HCT116 (cell line): ENCODE measurements around the gene VPS37D.

Experiments used
- EGR1 ChIP-seq: IDR thresholded peaks from 2 replicates; pipeline ENCODE4 v1.6.1; 2012; ENCODE audit warnings: low read depth
- EZH2 ChIP-seq: fragments of 200-600 bp; sonication (generic); IDR thresholded peaks from 2 replicates; pipeline ENCODE4 v1.6.1; 2017; ENCODE audit warnings: antibody characterized with exemption, mixed run types
- FOSL1 ChIP-seq: IDR thresholded peaks from 2 replicates; pipeline ENCODE4 v1.6.1; 2012; ENCODE audit warnings: low read depth
- POLR2A ChIP-seq: IDR thresholded peaks from 2 replicates; pipeline ENCODE4 v1.7.0; 2011; ENCODE audit warnings: borderline replicate concordance; ENCODE audit not compliant: insufficient read depth, insufficient read length; ENCODE audit errors: extremely low read depth
- POLR2AphosphoS5 ChIP-seq: IDR thresholded peaks from 2 replicates; pipeline ENCODE4 v1.6.1; 2011; ENCODE audit warnings: mild to moderate bottlenecking, low read depth, low read length, moderate library complexity
- RAD21 ChIP-seq: IDR thresholded peaks from 2 replicates; pipeline ENCODE4 v1.6.1; 2012; ENCODE audit warnings: low read depth, mild to moderate bottlenecking
- YY1 ChIP-seq: IDR thresholded peaks from 2 replicates; pipeline ENCODE4 v1.6.1; 2011; ENCODE audit warnings: low read length, low read depth, moderate library complexity, mild to moderate bottlenecking; ENCODE audit not compliant: insufficient replicate concordance; ENCODE audit errors: extremely low read depth
- ZFX ChIP-seq: fragments of 450-650 bp; IDR thresholded peaks from 2 replicates; pipeline ENCODE4 v1.6.1; 2017
- TF ChIP-seq, protein P1 (sequence below), 3 experiments: fragments of 200-600 bp in 1 of 3; sonication (generic) in 1 of 3; IDR thresholded peaks in 2 of 3; conservative IDR thresholded peaks in 1 of 3; 2 replicates each; pipeline ENCODE4 v1.5.1; 2012 to 2017; ENCODE audit warnings: low read depth in 2 of 3, low read length in 2 of 3, antibody characterized with exemption in 1 of 3, borderline replicate concordance in 1 of 3, control low read depth in 1 of 3, mild to moderate bottlenecking in 1 of 3, mixed read lengths in 1 of 3, mixed run types in 1 of 3, moderate library complexity in 1 of 3; ENCODE audit not compliant: insufficient read depth in 1 of 3
- TF ChIP-seq, protein P2 (sequence below): IDR thresholded peaks from 2 replicates; pipeline ENCODE4 v1.6.1; 2012

DNA sequence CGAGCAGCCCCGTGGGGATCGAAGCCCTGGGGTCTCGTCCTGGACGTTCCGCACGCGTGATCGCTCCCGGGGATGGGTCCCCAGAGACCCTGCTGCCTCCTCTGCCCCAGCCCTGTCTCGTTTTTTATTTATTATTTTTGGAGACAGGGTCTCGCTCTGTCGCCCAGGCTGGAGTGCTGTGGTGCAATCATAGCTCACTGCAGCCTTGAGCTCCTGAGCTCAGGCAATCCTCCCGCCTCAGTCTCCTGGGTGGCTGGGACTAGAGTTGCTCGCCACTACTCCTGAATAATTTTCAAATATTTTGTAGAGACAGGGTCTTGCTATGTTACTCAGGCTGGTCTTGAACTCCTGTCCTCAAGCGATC is 52.2 kb downstream of the VPS37D start:
- TF ChIP-seq, protein P1, sequence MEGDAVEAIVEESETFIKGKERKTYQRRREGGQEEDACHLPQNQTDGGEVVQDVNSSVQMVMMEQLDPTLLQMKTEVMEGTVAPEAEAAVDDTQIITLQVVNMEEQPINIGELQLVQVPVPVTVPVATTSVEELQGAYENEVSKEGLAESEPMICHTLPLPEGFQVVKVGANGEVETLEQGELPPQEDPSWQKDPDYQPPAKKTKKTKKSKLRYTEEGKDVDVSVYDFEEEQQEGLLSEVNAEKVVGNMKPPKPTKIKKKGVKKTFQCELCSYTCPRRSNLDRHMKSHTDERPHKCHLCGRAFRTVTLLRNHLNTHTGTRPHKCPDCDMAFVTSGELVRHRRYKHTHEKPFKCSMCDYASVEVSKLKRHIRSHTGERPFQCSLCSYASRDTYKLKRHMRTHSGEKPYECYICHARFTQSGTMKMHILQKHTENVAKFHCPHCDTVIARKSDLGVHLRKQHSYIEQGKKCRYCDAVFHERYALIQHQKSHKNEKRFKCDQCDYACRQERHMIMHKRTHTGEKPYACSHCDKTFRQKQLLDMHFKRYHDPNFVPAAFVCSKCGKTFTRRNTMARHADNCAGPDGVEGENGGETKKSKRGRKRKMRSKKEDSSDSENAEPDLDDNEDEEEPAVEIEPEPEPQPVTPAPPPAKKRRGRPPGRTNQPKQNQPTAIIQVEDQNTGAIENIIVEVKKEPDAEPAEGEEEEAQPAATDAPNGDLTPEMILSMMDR (IDR thresholded peaks at IDR 0.05 in 2 of 3, conservative IDR thresholded peaks at IDR 0.05 in 1 of 3; ENCODE audit: borderline replicate concordance in 1 of 3, insufficient read depth in 1 of 3, low read depth in 2 of 3, low read length in 2 of 3): no peak
- no peak for TF ChIP-seq YY1
- TF ChIP-seq EGR1: no peak
- TF ChIP-seq RAD21: no peak
- no peak for TF ChIP-seq POLR2AphosphoS5
- TF ChIP-seq POLR2A: no peak
- TF ChIP-seq, protein P2, sequence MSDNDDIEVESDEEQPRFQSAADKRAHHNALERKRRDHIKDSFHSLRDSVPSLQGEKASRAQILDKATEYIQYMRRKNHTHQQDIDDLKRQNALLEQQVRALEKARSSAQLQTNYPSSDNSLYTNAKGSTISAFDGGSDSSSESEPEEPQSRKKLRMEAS: no peak
- no peak for TF ChIP-seq FOSL1
- TF ChIP-seq EZH2: no peak
- no peak for TF ChIP-seq ZFX
